WTC11 (cell line): ENCODE measurements around the gene USP37. TPM values are rescaled to one million over a fixed set of nuclear protein-coding genes. Genes with fewer than 3 reads are reported as not detected.

Experiments
- ATAC-seq: fragments of 200-7000 bp; cut with Tn5 transposase; 2 replicates; pipeline ENCODE4 v1.10.0; 2021; ENCODE audit warnings: mild to moderate bottlenecking, moderate library complexity
- Bru-seq: library from RNA; stranded (reverse); fragments of 400-500 nt; gene quantifications from one replicate; lab custom pipeline; 2021; lab: Mats Ljungman, UMichigan
- CTCF ChIA-PET: fragments of 300-600 bp; sonication (Branson Sonifier 250); formaldehyde crosslinking; loops from one replicate; lab custom pipeline; 2021; ENCODE audit warnings: antibody characterized with exemption; lab: Charles Lee
- POLR2A ChIA-PET: fragments of 350-600 bp; sonication (Branson Sonifier 250); formaldehyde crosslinking; loops from one replicate; lab custom pipeline; 2021; ENCODE audit warnings: antibody characterized with exemption; lab: Charles Lee
- DNase-seq: peaks from one replicate; pipeline ENCODE4 v3.0.0; 2021; ENCODE audit warnings: low spot score
- H3K27ac Mint-ChIP-seq: 2 replicates; pipeline ENCODE4 v1.8.0; 2021; ENCODE audit warnings: mixed read lengths
- H3K27me3 Mint-ChIP-seq: 2 replicates; pipeline ENCODE4 v1.8.0; 2021; ENCODE audit warnings: low read depth, mild to moderate bottlenecking, moderate library complexity, mixed read lengths
- H3K36me3 Mint-ChIP-seq: 2 replicates; pipeline ENCODE4 v1.8.0; 2021; ENCODE audit warnings: mixed read lengths
- H3K4me1 Mint-ChIP-seq: 2 replicates; pipeline ENCODE4 v1.8.0; 2022; ENCODE audit warnings: mixed read lengths
- H3K4me3 Mint-ChIP-seq: 2 replicates; pipeline ENCODE4 v1.8.0; 2021; ENCODE audit warnings: mild to moderate bottlenecking, moderate library complexity, mixed read lengths
- H3K9me3 Mint-ChIP-seq: 2 replicates; pipeline ENCODE4 v1.8.0; 2021; ENCODE audit warnings: mixed read lengths
- E2F5 ChIP-seq: sonication (generic); formaldehyde crosslinking; IDR thresholded peaks from 2 replicates; pipeline ENCODE4 v1.8.1; 2022; ENCODE audit warnings: mild to moderate bottlenecking, moderate library complexity, missing genetic modification reagents
- FOXK1 ChIP-seq: sonication (generic); formaldehyde crosslinking; IDR thresholded peaks from 2 replicates; pipeline ENCODE4 v1.8.0; 2022; ENCODE audit warnings: mild to moderate bottlenecking, moderate library complexity, missing genetic modification reagents
- GABPB1 ChIP-seq: sonication (generic); formaldehyde crosslinking; IDR thresholded peaks from 2 replicates; pipeline ENCODE4 v1.8.1; 2023; ENCODE audit warnings: mild to moderate bottlenecking, missing genetic modification reagents
- HMGA2 ChIP-seq: fragments of 250-450 bp; sonication (Bioruptor Pico); IDR thresholded peaks from 2 replicates; pipeline ENCODE4 v1.4.0; 2021; ENCODE audit warnings: mild to moderate bottlenecking, moderate library complexity
- JAZF1 ChIP-seq: fragments of 250-450 bp; sonication (Bioruptor Pico); IDR thresholded peaks from 2 replicates; pipeline ENCODE4 v1.9.0; 2021; ENCODE audit warnings: moderate library complexity, mild to moderate bottlenecking, inconsistent platforms
- NFE2L1 ChIP-seq: sonication (generic); formaldehyde crosslinking; IDR thresholded peaks from 2 replicates; pipeline ENCODE4 v1.8.1; 2023; ENCODE audit warnings: missing genetic modification reagents
- NR3C1 ChIP-seq: sonication (generic); formaldehyde crosslinking; conservative IDR thresholded peaks from 2 replicates; pipeline ENCODE4 v1.8.1; 2023; ENCODE audit warnings: low read depth, mild to moderate bottlenecking, missing genetic modification reagents
- PREB ChIP-seq: sonication (generic); formaldehyde crosslinking; IDR thresholded peaks from 2 replicates; pipeline ENCODE4 v1.8.1; 2022; ENCODE audit warnings: mild to moderate bottlenecking, missing genetic modification reagents, moderate library complexity, borderline replicate concordance
- SMAD3 ChIP-seq: sonication (generic); formaldehyde crosslinking; IDR thresholded peaks from 2 replicates; pipeline ENCODE4 v1.8.0; 2022; ENCODE audit warnings: missing genetic modification reagents, mild to moderate bottlenecking, borderline replicate concordance
- TP53 ChIP-seq: sonication (generic); formaldehyde crosslinking; IDR thresholded peaks from 2 replicates; pipeline ENCODE4 v1.8.1; 2023; ENCODE audit warnings: mild to moderate bottlenecking, missing genetic modification reagents
- ZBTB21 ChIP-seq: sonication (generic); formaldehyde crosslinking; IDR thresholded peaks from 2 replicates; pipeline ENCODE4 v1.8.1; 2023; ENCODE audit warnings: mild to moderate bottlenecking, missing genetic modification reagents, borderline replicate concordance
- ZNF219 ChIP-seq: sonication (generic); formaldehyde crosslinking; IDR thresholded peaks from 2 replicates; pipeline ENCODE4 v1.8.0; 2023; ENCODE audit warnings: missing genetic modification reagents, mild to moderate bottlenecking, borderline replicate concordance
- ZNF281 ChIP-seq: sonication (generic); formaldehyde crosslinking; IDR thresholded peaks from 2 replicates; pipeline ENCODE4 v1.8.0; 2023; ENCODE audit warnings: mild to moderate bottlenecking, missing genetic modification reagents
- ZNF416 ChIP-seq: fragments of 250-450 bp; sonication (Bioruptor Pico); IDR thresholded peaks from 2 replicates; pipeline ENCODE4 v1.9.0; 2021; ENCODE audit warnings: mild to moderate bottlenecking, inconsistent platforms
- ZNF671 ChIP-seq: fragments of 250-450 bp; sonication (Bioruptor Pico); IDR thresholded peaks from 2 replicates; pipeline ENCODE4 v1.8.0; 2021; ENCODE audit warnings: mild to moderate bottlenecking
- long read RNA-seq, 3 experiments: library from RNA in 1 of 3; library from capped mRNA in 1 of 3; library from polyadenylated mRNA in 1 of 3; unstranded in 2 of 3; stranded (forward) in 1 of 3; transcript quantifications; one replicate each; pipeline ENCODE4 v2.0.0, GENCODE V29; 2021
- total RNA-seq: library from RNA; stranded (reverse); gene quantifications from 3 replicates; pipeline ENCODE4 v1.2.3, GENCODE V29; 2021
- TF ChIP-seq, protein P1 (sequence below): fragments of 200-600 bp; IDR thresholded peaks from 2 replicates; pipeline ENCODE4 v1.8.0; 2022; ENCODE audit warnings: antibody characterized with exemption
- TF ChIP-seq, protein P2 (sequence below): fragments of 250-450 bp; sonication (Bioruptor Pico); IDR thresholded peaks from 2 replicates; pipeline ENCODE4 v1.9.0; 2021; ENCODE audit warnings: mild to moderate bottlenecking
- TF ChIP-seq, protein P3 (sequence below): sonication (generic); formaldehyde crosslinking; IDR thresholded peaks from 2 replicates; pipeline ENCODE4 v1.8.1; 2023; ENCODE audit warnings: mild to moderate bottlenecking, missing genetic modification reagents, moderate library complexity
- TF ChIP-seq, protein P4 (sequence below): sonication (generic); formaldehyde crosslinking; IDR thresholded peaks from 2 replicates; pipeline ENCODE4 v1.8.1; 2023; ENCODE audit warnings: mild to moderate bottlenecking, missing genetic modification reagents
- TF ChIP-seq, protein P5 (sequence below): sonication (generic); formaldehyde crosslinking; IDR thresholded peaks from 2 replicates; pipeline ENCODE4 v1.8.0; 2022; ENCODE audit warnings: mild to moderate bottlenecking, missing genetic modification reagents

USP37 gene
- total RNA-seq (18.6 to 21.6 TPM (median 20.2 TPM) in 3 replicates), Bru-seq, nascent RNA (percentile 79 among the genes with signal in this experiment)
- long read RNA-seq, experiment 1, full-length matches to known transcripts, result 18 of 47 reads
- long read RNA-seq, experiment 1, partial matches to known transcripts, result 6 of 47 reads
- long read RNA-seq, experiment 1, other reads (novel, unspliced or antisense), result 23 of 47 reads
- long read RNA-seq, experiment 2, full-length matches to known transcripts, result 2 of 24 reads
- long read RNA-seq, experiment 2, partial matches to known transcripts, result 18 of 24 reads
- long read RNA-seq, experiment 2, other reads (novel, unspliced or antisense), result 4 of 24 reads
- long read RNA-seq, experiment 3, partial matches to known transcripts, result 0 of 13 reads
- long read RNA-seq, experiment 3, other reads (novel, unspliced or antisense), result 13 of 13 reads

GRCh38 chr2:218568190-218569037 lies at the start of gene USP37, which contains the start of gene CNOT9:
USP37 (minus strand) TSS chr2:218568351; CDS start chr2:218558653, 9,698 bp downstream.
CNOT9 (plus strand) TSS chr2:218568839; CDS start chr2:218568955, 116 bp downstream.
- peak within 1 kb of the TSS; percentile 86 for H3K4me3 Mint-ChIP-seq
- H3K27me3 Mint-ChIP-seq, result no peaks in the 10 kb centered on the region
- POLR2A ChIA-PET, result interaction anchor here (0.8 kb wide), 1 partner anchor 104 kb away, joined by 3 read pairs; no protein-coding TSS in a partner anchor
- ATAC-seq, result peak; percentile 91
- peak; percentile 100 for DNase-seq
- peak within 1 kb of the TSS; percentile 97 for H3K27ac Mint-ChIP-seq
- H3K4me1 Mint-ChIP-seq, result peaks cover 33% of the 10 kb centered on the region
- CTCF ChIA-PET, result interaction anchor here (0.6 kb wide), 1 partner anchor 172 kb away, joined by 5 read pairs; no protein-coding TSS in a partner anchor
- H3K9me3 Mint-ChIP-seq, result no peaks in the 10 kb centered on the region
- H3K36me3 Mint-ChIP-seq, result peaks cover 10% of the 10 kb centered on the region
- TF ChIP-seq, protein P1, sequence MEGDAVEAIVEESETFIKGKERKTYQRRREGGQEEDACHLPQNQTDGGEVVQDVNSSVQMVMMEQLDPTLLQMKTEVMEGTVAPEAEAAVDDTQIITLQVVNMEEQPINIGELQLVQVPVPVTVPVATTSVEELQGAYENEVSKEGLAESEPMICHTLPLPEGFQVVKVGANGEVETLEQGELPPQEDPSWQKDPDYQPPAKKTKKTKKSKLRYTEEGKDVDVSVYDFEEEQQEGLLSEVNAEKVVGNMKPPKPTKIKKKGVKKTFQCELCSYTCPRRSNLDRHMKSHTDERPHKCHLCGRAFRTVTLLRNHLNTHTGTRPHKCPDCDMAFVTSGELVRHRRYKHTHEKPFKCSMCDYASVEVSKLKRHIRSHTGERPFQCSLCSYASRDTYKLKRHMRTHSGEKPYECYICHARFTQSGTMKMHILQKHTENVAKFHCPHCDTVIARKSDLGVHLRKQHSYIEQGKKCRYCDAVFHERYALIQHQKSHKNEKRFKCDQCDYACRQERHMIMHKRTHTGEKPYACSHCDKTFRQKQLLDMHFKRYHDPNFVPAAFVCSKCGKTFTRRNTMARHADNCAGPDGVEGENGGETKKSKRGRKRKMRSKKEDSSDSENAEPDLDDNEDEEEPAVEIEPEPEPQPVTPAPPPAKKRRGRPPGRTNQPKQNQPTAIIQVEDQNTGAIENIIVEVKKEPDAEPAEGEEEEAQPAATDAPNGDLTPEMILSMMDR, result no peak
- TF ChIP-seq SMAD3 (CRISPR knock-in tag), result peak; percentile 98
- no peak for TF ChIP-seq NR3C1 (CRISPR knock-in tag)
- TF ChIP-seq ZNF219 (CRISPR knock-in tag), result 0 out of 2 replicates have a peak, but pooled peaks have one; percentile 33
- TF ChIP-seq, protein P2, sequence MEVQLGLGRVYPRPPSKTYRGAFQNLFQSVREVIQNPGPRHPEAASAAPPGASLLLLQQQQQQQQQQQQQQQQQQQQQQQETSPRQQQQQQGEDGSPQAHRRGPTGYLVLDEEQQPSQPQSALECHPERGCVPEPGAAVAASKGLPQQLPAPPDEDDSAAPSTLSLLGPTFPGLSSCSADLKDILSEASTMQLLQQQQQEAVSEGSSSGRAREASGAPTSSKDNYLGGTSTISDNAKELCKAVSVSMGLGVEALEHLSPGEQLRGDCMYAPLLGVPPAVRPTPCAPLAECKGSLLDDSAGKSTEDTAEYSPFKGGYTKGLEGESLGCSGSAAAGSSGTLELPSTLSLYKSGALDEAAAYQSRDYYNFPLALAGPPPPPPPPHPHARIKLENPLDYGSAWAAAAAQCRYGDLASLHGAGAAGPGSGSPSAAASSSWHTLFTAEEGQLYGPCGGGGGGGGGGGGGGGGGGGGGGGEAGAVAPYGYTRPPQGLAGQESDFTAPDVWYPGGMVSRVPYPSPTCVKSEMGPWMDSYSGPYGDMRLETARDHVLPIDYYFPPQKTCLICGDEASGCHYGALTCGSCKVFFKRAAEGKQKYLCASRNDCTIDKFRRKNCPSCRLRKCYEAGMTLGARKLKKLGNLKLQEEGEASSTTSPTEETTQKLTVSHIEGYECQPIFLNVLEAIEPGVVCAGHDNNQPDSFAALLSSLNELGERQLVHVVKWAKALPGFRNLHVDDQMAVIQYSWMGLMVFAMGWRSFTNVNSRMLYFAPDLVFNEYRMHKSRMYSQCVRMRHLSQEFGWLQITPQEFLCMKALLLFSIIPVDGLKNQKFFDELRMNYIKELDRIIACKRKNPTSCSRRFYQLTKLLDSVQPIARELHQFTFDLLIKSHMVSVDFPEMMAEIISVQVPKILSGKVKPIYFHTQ (CRISPR knock-in tag), result no peak
- TF ChIP-seq GABPB1 (CRISPR knock-in tag), result peak; percentile 83
- TF ChIP-seq, protein P3, sequence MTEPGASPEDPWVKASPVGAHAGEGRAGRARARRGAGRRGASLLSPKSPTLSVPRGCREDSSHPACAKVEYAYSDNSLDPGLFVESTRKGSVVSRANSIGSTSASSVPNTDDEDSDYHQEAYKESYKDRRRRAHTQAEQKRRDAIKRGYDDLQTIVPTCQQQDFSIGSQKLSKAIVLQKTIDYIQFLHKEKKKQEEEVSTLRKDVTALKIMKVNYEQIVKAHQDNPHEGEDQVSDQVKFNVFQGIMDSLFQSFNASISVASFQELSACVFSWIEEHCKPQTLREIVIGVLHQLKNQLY (CRISPR knock-in tag), result no peak
- peak; percentile 99 for TF ChIP-seq E2F5
- TF ChIP-seq, protein P4, sequence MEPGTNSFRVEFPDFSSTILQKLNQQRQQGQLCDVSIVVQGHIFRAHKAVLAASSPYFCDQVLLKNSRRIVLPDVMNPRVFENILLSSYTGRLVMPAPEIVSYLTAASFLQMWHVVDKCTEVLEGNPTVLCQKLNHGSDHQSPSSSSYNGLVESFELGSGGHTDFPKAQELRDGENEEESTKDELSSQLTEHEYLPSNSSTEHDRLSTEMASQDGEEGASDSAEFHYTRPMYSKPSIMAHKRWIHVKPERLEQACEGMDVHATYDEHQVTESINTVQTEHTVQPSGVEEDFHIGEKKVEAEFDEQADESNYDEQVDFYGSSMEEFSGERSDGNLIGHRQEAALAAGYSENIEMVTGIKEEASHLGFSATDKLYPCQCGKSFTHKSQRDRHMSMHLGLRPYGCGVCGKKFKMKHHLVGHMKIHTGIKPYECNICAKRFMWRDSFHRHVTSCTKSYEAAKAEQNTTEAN, result peak; percentile 51; the same call in 1 of the 2 replicates
- TF ChIP-seq JAZF1, result no peak
- TF ChIP-seq ZNF416 (CRISPR knock-in tag), result no peak
- TF ChIP-seq, protein P5, sequence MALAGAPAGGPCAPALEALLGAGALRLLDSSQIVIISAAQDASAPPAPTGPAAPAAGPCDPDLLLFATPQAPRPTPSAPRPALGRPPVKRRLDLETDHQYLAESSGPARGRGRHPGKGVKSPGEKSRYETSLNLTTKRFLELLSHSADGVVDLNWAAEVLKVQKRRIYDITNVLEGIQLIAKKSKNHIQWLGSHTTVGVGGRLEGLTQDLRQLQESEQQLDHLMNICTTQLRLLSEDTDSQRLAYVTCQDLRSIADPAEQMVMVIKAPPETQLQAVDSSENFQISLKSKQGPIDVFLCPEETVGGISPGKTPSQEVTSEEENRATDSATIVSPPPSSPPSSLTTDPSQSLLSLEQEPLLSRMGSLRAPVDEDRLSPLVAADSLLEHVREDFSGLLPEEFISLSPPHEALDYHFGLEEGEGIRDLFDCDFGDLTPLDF (CRISPR knock-in tag), result peak; percentile 92
- TF ChIP-seq FOXK1, result peak; percentile 82; the same call in 1 of the 2 replicates
- TF ChIP-seq ZBTB21 (CRISPR knock-in tag), result peak; percentile 92
- no peak; the same call in 1 of the 2 replicates for TF ChIP-seq PREB (CRISPR knock-in tag)
- peak; percentile 98 for TF ChIP-seq NFE2L1 (CRISPR knock-in tag)
- TF ChIP-seq ZNF671 (CRISPR knock-in tag), result no peak
- TF ChIP-seq TP53 (CRISPR knock-in tag), result peak; percentile 95
- TF ChIP-seq ZNF281 (CRISPR knock-in tag), result peak; percentile 73
- no peak for TF ChIP-seq HMGA2
